Ovary (tissue), 9 donors: ENCODE data around the gene GLYR1. TPM values are rescaled to one million over a fixed set of nuclear protein-coding genes. Genes with fewer than 3 reads are reported as not detected.

Experiments used
- DNase-seq, 5 donors: peaks; one replicate each; pipeline ENCODE4 v3.0.0-alpha.2; 2019 to 2020
- H3K27ac ChIP-seq, 2 donors: fragments of 200-600 bp; one replicate each; pipeline versions ENCODE4 v1.5.1 to v1.8.0; 2019 to 2022
- H3K27me3 ChIP-seq: fragments of 200-600 bp; one replicate; pipeline ENCODE4 v1.8.0; 2022
- H3K36me3 ChIP-seq: fragments of 200-600 bp; sonication (generic); one replicate; pipeline ENCODE4 v1.5.1; 2019
- H3K4me1 ChIP-seq: one replicate; pipeline ENCODE4 v1.8.1; 2013; ENCODE audit warnings: mild to moderate bottlenecking, moderate library complexity; ENCODE audit not compliant: insufficient read depth
- H3K4me3 ChIP-seq: fragments of 200-600 bp; sonication (generic); one replicate; pipeline ENCODE4 v1.5.1; 2017
- H3K9me3 ChIP-seq, 2 donors: fragments of 200-600 bp in 1 of 2; sonication (generic) in 1 of 2; one replicate each; pipeline versions ENCODE4 v1.5.1 to v1.8.1; 2013 to 2019; ENCODE audit warnings: mild to moderate bottlenecking in 1 of 2, moderate library complexity in 1 of 2
- EP300 ChIP-seq: sonication (generic); formaldehyde crosslinking; IDR thresholded peaks from one replicate; pipeline ENCODE4 v1.6.1; 2017; ENCODE audit warnings: antibody characterized with exemption
- POLR2A ChIP-seq: fragments of 450-650 bp; IDR thresholded peaks from one replicate; pipeline ENCODE4 v1.6.1; 2017; ENCODE audit warnings: antibody characterized with exemption, mild to moderate bottlenecking, moderate library complexity
- WGBS, 3 donors: extraction: QIAGEN DNeasy Blood & Tissue Kit in 1 of 3; methylation state at CpG; one replicate each; pipeline versions ENCODE4 v1.1.5 to v1.1.7; 2013 to 2017; 5-methylcytosine and 5-hydroxymethylcytosine counted together
- intact Hi-C, 4 donors: fragments of 100-400 bp; cut with DNase I; formaldehyde crosslinking; loops; one replicate each; pipeline versions ENCODE4 v1.11.0 to v1.15.1; 2022 to 2023
- polyA plus RNA-seq, 2 donors: library from polyadenylated mRNA; stranded (reverse); fragments of 200-250 nt in 1 of 2; fragments of 350-450 nt in 1 of 2; fragmentation: Illumina TruSeq in 1 of 2; extraction: RNeasy Lipid Tissue Mini Kit (QIAGEN cat#74804) in 1 of 2; gene quantifications; one replicate each; pipeline ENCODE4 v1.2.3, GENCODE V29; 2013 to 2014
- total RNA-seq, 7 donors: library from RNA; depleted of rRNA in 2 of 7; stranded (reverse); fragments of >200 nt in 2 of 7; fragmentation: NEBNext Ultra II Directional in 3 of 7; extraction: Animal tissue kit (Norgen Biotek cat#: 25700) in 3 of 7; gene quantifications; one replicate each; pipeline versions ENCODE4 v1.1.0 to v1.2.4, GENCODE V29; 2016 to 2023
- TF ChIP-seq, protein P1 (sequence below), 3 donors: fragments of 450-650 bp in 2 of 3; fragments of 200-600 bp in 1 of 3; IDR thresholded peaks; one replicate each; pipeline versions ENCODE4 v1.5.1 to v1.8.0; 2016 to 2022; ENCODE audit warnings: antibody characterized with exemption in 3 of 3, mild to moderate bottlenecking in 1 of 3
- donor health status: DM: no; HTN: no; CAD: no; lungs with moderate emphysema.
- donor health status: DM: no; HTN: no; CAD: no.
- donor health status: Bipolar disorder and iron deficiency.
- donor health status: DM: yes; HTN: yes; CAD: no.
- donor health status: DM: no; HTN: no; CAD: no.
- donor health status: DM: yes; HTN: yes; CAD: no.

GLYR1 gene
- total and polyA plus RNA-seq, 9 donors = 30.3 to 79.5 (median 69.7) TPM

DNA sequence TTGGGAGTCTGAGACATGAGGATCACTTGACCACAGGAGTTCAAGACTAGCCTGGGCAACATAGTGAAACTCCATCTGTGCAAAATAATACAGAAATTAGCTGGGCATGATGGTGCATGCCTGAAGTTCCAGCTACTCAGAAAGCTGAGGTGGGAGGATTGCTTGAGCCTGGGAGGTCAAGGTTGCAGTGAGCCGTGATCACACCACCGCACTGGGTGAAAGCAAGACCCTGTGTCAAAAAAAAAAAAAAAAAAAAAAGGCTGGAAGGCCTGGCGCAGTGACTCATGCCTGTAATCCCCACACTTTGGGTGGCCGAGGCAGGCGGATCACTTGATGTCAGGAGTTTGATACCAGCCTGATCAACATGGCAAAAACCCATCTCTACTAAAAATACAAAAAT lies 8.3 kb upstream of the GLYR1 start:
- Histone ChIP-seq H3K9me3 (no peaks in the 10 kb centered on the region), H3K27ac (no peak overlapping the region), H3K27me3 (no peaks in the 10 kb centered on the region), H3K36me3 (no peaks in the 10 kb centered on the region), H3K4me3 (no peak overlapping the region), H3K4me1 (peaks cover 2% of the 10 kb centered on the region)
- TF ChIP-seq, protein P1, sequence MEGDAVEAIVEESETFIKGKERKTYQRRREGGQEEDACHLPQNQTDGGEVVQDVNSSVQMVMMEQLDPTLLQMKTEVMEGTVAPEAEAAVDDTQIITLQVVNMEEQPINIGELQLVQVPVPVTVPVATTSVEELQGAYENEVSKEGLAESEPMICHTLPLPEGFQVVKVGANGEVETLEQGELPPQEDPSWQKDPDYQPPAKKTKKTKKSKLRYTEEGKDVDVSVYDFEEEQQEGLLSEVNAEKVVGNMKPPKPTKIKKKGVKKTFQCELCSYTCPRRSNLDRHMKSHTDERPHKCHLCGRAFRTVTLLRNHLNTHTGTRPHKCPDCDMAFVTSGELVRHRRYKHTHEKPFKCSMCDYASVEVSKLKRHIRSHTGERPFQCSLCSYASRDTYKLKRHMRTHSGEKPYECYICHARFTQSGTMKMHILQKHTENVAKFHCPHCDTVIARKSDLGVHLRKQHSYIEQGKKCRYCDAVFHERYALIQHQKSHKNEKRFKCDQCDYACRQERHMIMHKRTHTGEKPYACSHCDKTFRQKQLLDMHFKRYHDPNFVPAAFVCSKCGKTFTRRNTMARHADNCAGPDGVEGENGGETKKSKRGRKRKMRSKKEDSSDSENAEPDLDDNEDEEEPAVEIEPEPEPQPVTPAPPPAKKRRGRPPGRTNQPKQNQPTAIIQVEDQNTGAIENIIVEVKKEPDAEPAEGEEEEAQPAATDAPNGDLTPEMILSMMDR (IDR thresholded peaks at IDR 0.05) = no peak
- TF ChIP-seq EP300 = no peak
- no peak for TF ChIP-seq POLR2A
- WGBS, 3 donors = 22 to 45% (median 43%) methylated on average over 5 of the region's 5 CpGs
- intact Hi-C loops = loop anchor here in 2 of 4 donors (10.0 kb wide), 2 partner anchors 79 to 89 kb away; partner anchors contain the start of gene PPL (in 1 of the 2)
- peak in 4 of 5 donors; percentile 30 to 69 (median 48) for DNase-seq

GRCh38 chr16:4852221-4852872 lies 5.3 kb upstream of the GLYR1 start:
- H3K4me1 ChIP-seq = peaks cover 8% of the 10 kb centered on the region
- intact Hi-C loops = loop anchor here in 2 of 4 donors (10.0 kb wide), 2 partner anchors 82 to 92 kb away; partner anchors contain the start of gene PPL (in 1 of the 2)
- no peaks in the 10 kb centered on the region for H3K36me3 ChIP-seq
- H3K27ac ChIP-seq = no peak overlapping the region
- H3K4me3 ChIP-seq = no peak overlapping the region
- 46 to 55% (median 49%) methylated on average over 1 of the region's 1 CpG for WGBS, 3 donors
- TF ChIP-seq, protein P1 (IDR thresholded peaks at IDR 0.05) = no peak
- TF ChIP-seq POLR2A (no peak), EP300 (no peak)
- no peak for DNase-seq
- no peaks in the 10 kb centered on the region for H3K27me3 ChIP-seq
- no peaks in the 10 kb centered on the region for H3K9me3 ChIP-seq

- no peaks in the 10 kb centered on the region for H3K9me3 ChIP-seq
- no peak overlapping the region for H3K27ac ChIP-seq
- intact Hi-C loops = loop anchor here in 2 of 4 donors (10.0 kb wide), 2 partner anchors 85 to 95 kb away; partner anchors contain the start of gene PPL (in 1 of the 2)
- no peak for DNase-seq
- no peaks in the 10 kb centered on the region for H3K36me3 ChIP-seq
- WGBS, 3 donors = 50 to 67% (median 55%) methylated on average over 3 of the region's 3 CpGs
- no peaks in the 10 kb centered on the region for H3K27me3 ChIP-seq
- H3K4me3 ChIP-seq = no peak overlapping the region
- peaks cover 10% of the 10 kb centered on the region for H3K4me1 ChIP-seq
- no peak for TF ChIP-seq EP300
- TF ChIP-seq POLR2A = no peak
- TF ChIP-seq, protein P1 (IDR thresholded peaks at IDR 0.05) = no peak
These were observed 3.1 kb upstream of the GLYR1 start for GRCh38 chr16:4850211-4850610.

- peaks cover 10% of the 10 kb centered on the region for H3K4me1 ChIP-seq
- H3K27ac ChIP-seq = peak overlapping the region; percentile 93 to 96
- no peaks in the 10 kb centered on the region for H3K36me3 ChIP-seq
- H3K9me3 ChIP-seq = no peaks in the 10 kb centered on the region
- no peak for TF ChIP-seq EP300
- TF ChIP-seq, protein P1 (IDR thresholded peaks at IDR 0.05) = peak in 2 of 3 donors; percentile 2 to 16
- peak; percentile 52 to 70 (median 63) for DNase-seq
- H3K4me3 ChIP-seq = peak overlapping the region; percentile 63
- intact Hi-C loops = loop anchor here in 2 of 4 donors (5.0 to 10.0 kb wide), 3 partner anchors 97 to 123 kb away; no protein-coding TSS in a partner anchor
- H3K27me3 ChIP-seq = no peaks in the 10 kb centered on the region
- 0% methylated on average over 59 to 83 of the region's 83 CpGs for WGBS, 3 donors
These were observed 893 bp upstream of the GLYR1 start for GRCh38 chr16:4847774-4848587.
